GM23248 (cell line): ENCODE results near the gene RELL1.

Source experiments
- EZH2 ChIP-seq: fragments of 200-600 bp; sonication (generic); IDR thresholded peaks from 2 replicates; pipeline ENCODE4 v1.6.1; 2018; ENCODE audit warnings: antibody characterized with exemption, mild to moderate bottlenecking; ENCODE audit not compliant: insufficient read depth, poor library complexity, severe bottlenecking
- EZH2phosphoT487 ChIP-seq: fragments of 200-600 bp; sonication (generic); IDR thresholded peaks from 2 replicates; pipeline ENCODE4 v1.6.1; 2018; ENCODE audit warnings: antibody characterized with exemption, moderate library complexity, mild to moderate bottlenecking, low read depth; ENCODE audit not compliant: insufficient read depth

- TF ChIP-seq EZH2: no peak
- TF ChIP-seq EZH2phosphoT487: no peak
These were observed 124.4 kb downstream of the RELL1 start for GRCh38 chr4:37561803-37562207.
